Esophagus muscularis mucosa (tissue), 4 donors: ENCODE data around the gene RASL12. TPM values are rescaled to one million over a fixed set of nuclear protein-coding genes. Genes with fewer than 3 reads are reported as not detected.

Experiments used
- DNase-seq: peaks from one replicate; pipeline ENCODE4 v3.0.0-alpha.2; 2017; ENCODE audit errors: extremely low spot score
- H3K27ac ChIP-seq, 4 donors: fragments of 200-600 bp; sonication (generic); replicated peaks in 1 of 4; 1 replicate in 3 of 4; 2 replicates in 1 of 4; pipeline ENCODE4 v1.5.1; 2016 to 2019; ENCODE audit warnings: mild to moderate bottlenecking in 1 of 4
- H3K27me3 ChIP-seq, 4 donors: fragments of 200-600 bp; sonication (generic); one replicate each; pipeline versions ENCODE4 v1.5.1 to v1.6.0; 2016 to 2019
- H3K36me3 ChIP-seq, 4 donors: fragments of 200-600 bp; sonication (generic); one replicate each; pipeline ENCODE4 v1.5.1; 2016 to 2019
- H3K4me1 ChIP-seq, 4 donors: fragments of 200-600 bp; sonication (generic); one replicate each; pipeline ENCODE4 v1.5.1; 2016 to 2019
- H3K4me3 ChIP-seq, 4 donors: fragments of 200-600 bp; sonication (generic); 1 replicate in 2 of 4; 2 replicates in 2 of 4; pipeline ENCODE4 v1.5.1; 2016 to 2019; ENCODE audit warnings: mild to moderate bottlenecking in 4 of 4, moderate library complexity in 1 of 4
- H3K9me3 ChIP-seq, 4 donors: fragments of 200-600 bp; sonication (generic); 1 replicate in 3 of 4; 2 replicates in 1 of 4; pipeline ENCODE4 v1.5.1; 2016 to 2019
- CTCF ChIP-seq, 3 experiments: fragments of 200-600 bp in 2 of 3; fragments of 450-650 bp in 1 of 3; sonication (generic) in 2 of 3; IDR thresholded peaks; one replicate each; pipeline ENCODE4 v1.5.1; 2017 to 2019; ENCODE audit warnings: antibody characterized with exemption in 3 of 3, mild to moderate bottlenecking in 2 of 3, moderate library complexity in 1 of 3
- EP300 ChIP-seq: sonication (generic); formaldehyde crosslinking; IDR thresholded peaks from one replicate; pipeline ENCODE4 v1.6.1; 2017; ENCODE audit warnings: antibody characterized with exemption
- POLR2A ChIP-seq: fragments of 450-650 bp; IDR thresholded peaks from one replicate; pipeline ENCODE4 v1.6.1; 2017; ENCODE audit warnings: antibody characterized with exemption, moderate library complexity, mild to moderate bottlenecking, low read depth
- POLR2AphosphoS5 ChIP-seq, 2 donors: sonication (generic); formaldehyde crosslinking; IDR thresholded peaks; one replicate each; pipeline ENCODE4 v1.6.1; 2017; ENCODE audit warnings: antibody characterized with exemption in 2 of 2
- WGBS: methylation state at CpG from one replicate; pipeline ENCODE4 v1.1.5; 2018; 5-methylcytosine and 5-hydroxymethylcytosine counted together
- intact Hi-C: fragments of 100-400 bp; cut with DNase I; formaldehyde crosslinking; loops from one replicate; pipeline ENCODE4 v1.15.1; 2023
- total RNA-seq, 4 donors: library from RNA; depleted of rRNA; stranded (reverse); fragments of >200 nt; gene quantifications; one replicate each; pipeline versions ENCODE4 v1.1.0 to v1.2.1, GENCODE V29; 2016

Gene RASL12
- total RNA-seq, 4 donors from 2014 or later: 123 to 216 (median 198) TPM

GRCh38 chr15:65106011-65106590 is 38.3 kb upstream of the RASL12 start:
- no peak for DNase-seq
- Histone ChIP-seq H3K27me3 (no peaks in the 10 kb centered on the region), H3K4me1 (peaks cover 0 to 12% (median 9%) of the 10 kb centered on the region in 4 donors), H3K4me3 (no peak overlapping the region), H3K27ac (no peak overlapping the region), H3K9me3 (no peaks in the 10 kb centered on the region), H3K36me3 (peaks cover 0 to 40% (median 34%) of the 10 kb centered on the region in 4 donors)
- intact Hi-C loops: no loop called here
- TF ChIP-seq CTCF (IDR thresholded peaks at IDR 0.05) (no peak), POLR2A (no peak), POLR2AphosphoS5 (IDR thresholded peaks at IDR 0.05) (no peak), EP300 (no peak)
- WGBS: 84% methylated on average over 6 of the region's 6 CpGs

GRCh38 chr15:65105038-65105437 is 37.2 kb upstream of the RASL12 start:
- intact Hi-C loops: no loop called here
- H3K4me3 ChIP-seq: no peak overlapping the region
- no peaks in the 10 kb centered on the region for H3K9me3 ChIP-seq
- no peak for TF ChIP-seq CTCF (IDR thresholded peaks at IDR 0.05)
- TF ChIP-seq POLR2A: no peak
- TF ChIP-seq POLR2AphosphoS5 (IDR thresholded peaks at IDR 0.05): no peak
- TF ChIP-seq EP300: no peak
- peaks cover 0 to 18% (median 17%) of the 10 kb centered on the region in 4 donors for H3K4me1 ChIP-seq
- DNase-seq: no peak
- no peaks in the 10 kb centered on the region for H3K27me3 ChIP-seq
- peaks cover 0 to 49% (median 35%) of the 10 kb centered on the region in 4 donors for H3K36me3 ChIP-seq
- H3K27ac ChIP-seq: no peak overlapping the region
- 100% methylated on average over 5 of the region's 5 CpGs for WGBS

- intact Hi-C loops: loop anchor here (1.0 kb wide), 1 partner anchor 71 kb away; no protein-coding TSS in a partner anchor
- Histone ChIP-seq H3K9me3 (no peaks in the 10 kb centered on the region), H3K4me3 (no peak overlapping the region), H3K27me3 (no peaks in the 10 kb centered on the region), H3K36me3 (peaks cover 9 to 70% (median 54%) of the 10 kb centered on the region in 4 donors), H3K4me1 (peaks cover 0 to 18% (median 17%) of the 10 kb centered on the region in 4 donors), H3K27ac (no peak overlapping the region)
- 100% methylated on average over 3 of the region's 3 CpGs for WGBS
- TF ChIP-seq EP300 (no peak), CTCF (IDR thresholded peaks at IDR 0.05) (no peak), POLR2AphosphoS5 (IDR thresholded peaks at IDR 0.05) (no peak), POLR2A (no peak)
- DNase-seq: no peak
These were observed 35.1 kb upstream of the RASL12 start for GRCh38 chr15:65102912-65103311.

- intact Hi-C loops: loop anchor here (2.0 kb wide), 1 partner anchor 47 kb away; no protein-coding TSS in a partner anchor
- Histone ChIP-seq H3K27ac (no peak overlapping the region), H3K4me1 (peaks cover 0 to 20% (median 20%) of the 10 kb centered on the region in 4 donors), H3K4me3 (no peak overlapping the region), H3K36me3 (peaks cover 9 to 78% (median 61%) of the 10 kb centered on the region in 4 donors), H3K9me3 (no peaks in the 10 kb centered on the region), H3K27me3 (no peaks in the 10 kb centered on the region)
- DNase-seq: no peak
- TF ChIP-seq EP300: no peak
- TF ChIP-seq POLR2AphosphoS5 (IDR thresholded peaks at IDR 0.05): no peak
- TF ChIP-seq CTCF (IDR thresholded peaks at IDR 0.05): no peak
- no peak for TF ChIP-seq POLR2A
- 81% methylated on average over 39 of the region's 75 CpGs for WGBS
These were observed 34.3 kb upstream of the RASL12 start for GRCh38 chr15:65101891-65102708.
